Mucosa of rectum (tissue), 2 donors: ENCODE data around the gene MGAT5.

Experiments used
- H3K27ac ChIP-seq, 2 donors: one replicate each; pipeline ENCODE4 v1.7.0; 2013; ENCODE audit warnings: inconsistent platforms in 2 of 2, low read depth in 2 of 2, low read length in 2 of 2
- H3K27me3 ChIP-seq, 2 donors: one replicate each; pipeline ENCODE4 v1.7.0; 2013; ENCODE audit warnings: low read length in 2 of 2; ENCODE audit not compliant: control insufficient read depth in 2 of 2, insufficient read depth in 2 of 2
- H3K36me3 ChIP-seq, 2 donors: one replicate each; pipeline ENCODE4 v1.7.0; 2013; ENCODE audit warnings: low read length in 2 of 2; ENCODE audit not compliant: control insufficient read depth in 2 of 2, insufficient read depth in 2 of 2
- H3K4me1 ChIP-seq, 2 donors: one replicate each; pipeline ENCODE4 v1.7.0; 2013; ENCODE audit warnings: low read length in 2 of 2, mild to moderate bottlenecking in 1 of 2; ENCODE audit not compliant: control insufficient read depth in 2 of 2, insufficient read depth in 2 of 2
- H3K4me3 ChIP-seq, 2 donors: one replicate each; pipeline ENCODE4 v1.7.0; 2013; ENCODE audit warnings: low read length in 2 of 2
- H3K9ac ChIP-seq, 2 donors: one replicate each; pipeline ENCODE4 v1.7.0; 2013; ENCODE audit warnings: low read length in 2 of 2, low read depth in 1 of 2, mild to moderate bottlenecking in 1 of 2
- H3K9me3 ChIP-seq, 2 donors: one replicate each; pipeline ENCODE4 v1.7.0; 2013; ENCODE audit warnings: low read length in 2 of 2; ENCODE audit not compliant: control insufficient read depth in 2 of 2
- donor health status: healthy.
- donor health status: Normal muscosa, but diverticular disease.

The MGAT5 gene

DNA sequence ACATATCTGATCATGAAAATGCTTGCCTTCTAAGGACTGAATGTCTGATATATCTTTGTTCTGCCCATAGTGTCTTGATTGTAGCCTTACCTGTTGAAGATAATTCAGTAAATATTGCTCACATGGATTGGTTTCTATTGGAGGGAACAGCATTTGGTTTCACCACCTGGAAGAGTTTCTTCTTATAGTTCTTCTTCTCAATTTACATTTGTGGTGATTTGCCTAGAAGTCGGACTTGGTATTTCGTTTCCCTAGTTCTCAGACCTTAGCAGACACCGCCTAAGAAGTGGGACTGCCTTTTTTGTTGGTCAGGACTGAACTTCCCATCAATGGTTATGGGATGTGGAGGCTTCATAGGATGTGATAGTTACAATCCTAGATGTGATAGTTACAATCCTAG lies 20.2 kb downstream of the MGAT5 start:
- H3K36me3 ChIP-seq, result peaks cover 8 to 13% of the 10 kb centered on the region in 2 donors
- H3K9me3 ChIP-seq, result no peaks in the 10 kb centered on the region
- no peak overlapping the region for H3K9ac ChIP-seq
- H3K27ac ChIP-seq, result peak overlapping the region in 1 of 2 donors; percentile 18
- H3K4me1 ChIP-seq, result no peaks in the 10 kb centered on the region
- no peak overlapping the region for H3K4me3 ChIP-seq
- H3K27me3 ChIP-seq, result no peaks in the 10 kb centered on the region

- Histone ChIP-seq H3K9me3 (no peaks in the 10 kb centered on the region), H3K36me3 (peaks cover 8% of the 10 kb centered on the region in 2 donors), H3K4me3 (no peak overlapping the region), H3K27me3 (no peaks in the 10 kb centered on the region), H3K9ac (no peak overlapping the region), H3K27ac (peak overlapping the region in 1 of 2 donors; percentile 18), H3K4me1 (no peaks in the 10 kb centered on the region)
Measured at GRCh38 chr2:134275058-134275862, 21.4 kb downstream of the MGAT5 start.

DNA sequence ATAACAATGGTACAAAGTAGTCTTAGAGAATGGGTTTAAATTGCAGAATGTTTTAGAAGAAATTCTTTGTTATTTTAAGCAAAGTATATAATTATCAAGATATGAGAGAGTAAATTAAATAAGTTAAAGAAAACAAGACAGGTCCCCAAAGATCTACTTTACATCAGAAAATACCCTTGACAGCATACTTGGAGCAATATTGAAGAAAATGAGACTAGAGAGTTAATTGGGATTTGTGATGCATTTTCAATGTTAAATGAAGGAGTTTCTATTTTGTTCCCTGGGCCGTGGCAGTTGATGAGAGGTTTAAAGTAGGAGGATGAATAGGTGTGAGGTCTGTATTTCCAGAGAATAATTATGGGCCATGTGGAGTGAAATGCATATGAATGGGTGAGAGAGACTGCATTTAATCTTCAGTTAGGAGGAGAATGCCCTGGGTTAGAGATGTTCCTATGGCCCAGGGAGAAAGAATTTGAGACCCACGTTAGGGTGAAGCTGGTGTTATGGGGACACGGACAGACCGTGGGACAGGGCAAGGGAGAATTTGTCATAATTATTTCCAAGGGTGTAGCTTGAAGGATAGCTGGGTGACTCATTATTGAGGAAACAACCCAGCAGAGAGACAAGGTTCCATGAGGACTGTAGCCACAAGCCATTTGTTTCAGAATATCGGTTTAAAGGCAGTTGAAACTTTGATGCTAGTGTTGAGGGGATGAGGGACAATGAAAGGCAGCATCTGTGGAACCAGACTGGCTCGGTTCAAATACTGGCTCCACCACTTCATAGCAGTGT lies 22.7 kb downstream of the MGAT5 start:
- H3K27me3 ChIP-seq, result no peaks in the 10 kb centered on the region
- H3K9ac ChIP-seq, result no peak overlapping the region
- H3K27ac ChIP-seq, result no peak overlapping the region
- no peaks in the 10 kb centered on the region for H3K4me1 ChIP-seq
- H3K36me3 ChIP-seq, result peaks cover 3 to 7% of the 10 kb centered on the region in 2 donors
- H3K4me3 ChIP-seq, result no peak overlapping the region
- H3K9me3 ChIP-seq, result no peaks in the 10 kb centered on the region

DNA sequence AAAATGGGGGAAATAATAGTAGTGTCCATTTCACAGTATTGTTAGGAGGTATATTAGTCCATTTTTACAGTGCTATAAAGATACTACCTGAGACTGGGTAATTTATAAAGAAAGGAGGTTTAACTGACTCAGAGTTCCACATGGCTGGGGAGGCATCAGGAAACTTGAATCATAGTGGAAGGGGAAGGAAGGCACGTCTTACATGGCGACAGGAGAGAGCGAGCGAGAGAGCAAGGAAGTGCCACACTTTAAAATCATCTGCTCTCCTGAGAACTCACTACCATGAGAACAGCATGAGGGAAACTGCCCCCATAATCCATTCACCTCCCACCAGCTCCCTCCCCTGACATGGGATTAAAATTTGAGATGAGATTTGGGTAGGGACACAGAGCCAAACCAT lies 23.4 kb downstream of the MGAT5 start:
- Histone ChIP-seq H3K36me3 (peaks cover 0 to 3% of the 10 kb centered on the region in 2 donors), H3K4me1 (peaks cover 0 to 4% of the 10 kb centered on the region in 2 donors), H3K27ac (no peak overlapping the region), H3K9ac (no peak overlapping the region), H3K9me3 (no peaks in the 10 kb centered on the region), H3K4me3 (no peak overlapping the region), H3K27me3 (no peaks in the 10 kb centered on the region)

DNA sequence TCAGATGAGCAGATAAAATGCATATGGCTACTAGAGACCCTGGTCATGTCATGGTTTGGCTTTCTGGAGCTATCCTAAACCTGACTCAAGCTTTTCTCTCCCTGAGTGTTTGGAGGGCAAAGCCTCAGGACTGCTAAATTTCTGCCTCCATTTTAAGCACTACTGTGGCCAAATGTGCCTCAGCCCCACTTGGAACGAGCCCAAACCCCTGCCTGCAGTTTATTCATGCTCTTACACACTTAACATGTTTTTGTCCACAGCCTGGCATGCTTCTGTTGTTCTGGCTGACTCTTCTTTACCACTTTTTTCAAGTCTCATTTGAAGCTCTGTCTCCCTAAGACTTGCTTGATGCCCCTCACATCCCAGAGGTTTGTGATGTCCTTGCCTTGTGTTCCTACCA lies 24.7 kb downstream of the MGAT5 start:
- Histone ChIP-seq H3K27me3 (no peaks in the 10 kb centered on the region), H3K9me3 (no peaks in the 10 kb centered on the region), H3K36me3 (peaks cover 0 to 3% of the 10 kb centered on the region in 2 donors), H3K4me1 (peaks cover 0 to 4% of the 10 kb centered on the region in 2 donors), H3K4me3 (no peak overlapping the region), H3K9ac (no peak overlapping the region), H3K27ac (no peak overlapping the region)

GRCh38 chr2:134279417-134279816 lies 25.5 kb downstream of the MGAT5 start:
- peaks cover 0 to 4% of the 10 kb centered on the region in 2 donors for H3K4me1 ChIP-seq
- no peaks in the 10 kb centered on the region for H3K9me3 ChIP-seq
- H3K27ac ChIP-seq, result no peak overlapping the region
- H3K4me3 ChIP-seq, result no peak overlapping the region
- H3K9ac ChIP-seq, result no peak overlapping the region
- H3K36me3 ChIP-seq, result peaks cover 0 to under 1% of the 10 kb centered on the region in 2 donors
- no peaks in the 10 kb centered on the region for H3K27me3 ChIP-seq

- Histone ChIP-seq H3K36me3 (no peaks in the 10 kb centered on the region), H3K4me1 (peaks cover 0 to 4% of the 10 kb centered on the region in 2 donors), H3K27ac (no peak overlapping the region), H3K9ac (no peak overlapping the region), H3K4me3 (no peak overlapping the region), H3K27me3 (no peaks in the 10 kb centered on the region), H3K9me3 (no peaks in the 10 kb centered on the region)
Measured at GRCh38 chr2:134280231-134280630, 26.4 kb downstream of the MGAT5 start.

- H3K4me1 ChIP-seq, result peaks cover 0 to 4% of the 10 kb centered on the region in 2 donors
- no peak overlapping the region for H3K27ac ChIP-seq
- no peaks in the 10 kb centered on the region for H3K27me3 ChIP-seq
- no peaks in the 10 kb centered on the region for H3K36me3 ChIP-seq
- no peak overlapping the region for H3K4me3 ChIP-seq
- H3K9ac ChIP-seq, result no peak overlapping the region
- H3K9me3 ChIP-seq, result no peaks in the 10 kb centered on the region
Measured at GRCh38 chr2:134280726-134281125, 26.9 kb downstream of the MGAT5 start.

DNA sequence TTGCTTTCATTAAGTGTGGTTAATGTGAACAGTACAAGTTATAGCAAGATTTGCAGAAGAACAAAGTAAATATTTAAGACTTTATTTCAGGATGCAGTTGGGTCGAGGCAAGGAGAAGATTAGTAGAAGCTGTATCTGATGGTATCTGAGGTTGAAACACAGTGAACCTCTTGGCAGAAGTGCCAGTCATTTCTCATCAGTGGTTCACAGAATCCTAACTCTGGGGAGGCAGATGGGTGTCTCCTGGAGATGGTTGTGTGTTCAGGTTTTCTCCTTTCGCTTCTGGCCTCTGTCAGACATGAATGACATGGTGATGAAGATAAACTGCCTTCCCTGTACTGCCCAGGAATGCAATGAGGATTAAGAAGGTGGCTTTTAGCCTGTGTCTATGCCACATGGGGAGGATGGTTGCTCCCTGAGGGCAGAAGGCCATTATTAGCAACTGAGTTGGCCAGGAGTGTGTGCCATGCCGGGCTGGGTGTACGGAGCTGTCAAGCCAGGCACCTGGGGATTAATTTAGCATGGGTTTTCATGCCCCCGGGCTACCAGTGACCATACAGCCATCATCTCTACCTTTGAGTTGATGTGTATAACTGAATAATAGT lies 28.0 kb downstream of the MGAT5 start:
- H3K36me3 ChIP-seq, result no peaks in the 10 kb centered on the region
- H3K4me1 ChIP-seq, result peaks cover 0 to 4% of the 10 kb centered on the region in 2 donors
- H3K27me3 ChIP-seq, result no peaks in the 10 kb centered on the region
- H3K4me3 ChIP-seq, result no peak overlapping the region
- no peaks in the 10 kb centered on the region for H3K9me3 ChIP-seq
- no peak overlapping the region for H3K9ac ChIP-seq
- H3K27ac ChIP-seq, result peak overlapping the region in 1 of 2 donors; percentile 15
